Effector memory CD4-positive, alpha-beta T cell (primary cell): Measurements from ENCODE around the gene EIPR1.
"Not testable (repeated sequence)": the region's sequence is repeated elsewhere in the genome, so short reads cannot be mapped to it uniquely, and the experiment has no call there.

ENCODE experiments used
- DNase-seq, 3 donors: peaks; one replicate each; pipeline ENCODE4 v3.0.0-alpha.2; 2020
- H3K27ac ChIP-seq: 2 replicates; pipeline ENCODE4 v1.7.0; 2013; ENCODE audit warnings: mild to moderate bottlenecking, low read length, moderate library complexity; ENCODE audit not compliant: insufficient read depth, poor library complexity, severe bottlenecking
- H3K27me3 ChIP-seq: replicated peaks from 2 replicates; pipeline ENCODE4 v1.7.0; 2013; ENCODE audit warnings: mild to moderate bottlenecking, low read length; ENCODE audit not compliant: insufficient read depth, control insufficient read depth, poor library complexity, severe bottlenecking
- H3K36me3 ChIP-seq: 2 replicates; pipeline ENCODE4 v1.7.0; 2013; ENCODE audit warnings: mild to moderate bottlenecking, low read length, moderate library complexity; ENCODE audit not compliant: control insufficient read depth, insufficient read depth
- H3K4me1 ChIP-seq: 2 replicates; pipeline ENCODE4 v1.7.0; 2013; ENCODE audit warnings: low read length, mild to moderate bottlenecking; ENCODE audit not compliant: control insufficient read depth, insufficient read depth, poor library complexity, severe bottlenecking
- H3K4me3 ChIP-seq: 2 replicates; pipeline ENCODE4 v1.7.0; 2013; ENCODE audit warnings: low read length, low read depth, mild to moderate bottlenecking; ENCODE audit not compliant: insufficient read depth, poor library complexity, severe bottlenecking
- H3K9me3 ChIP-seq: 2 replicates; pipeline ENCODE4 v1.7.0; 2013; ENCODE audit warnings: mild to moderate bottlenecking, low read length, moderate library complexity; ENCODE audit not compliant: control insufficient read depth

The EIPR1 gene

GRCh38 chr2:3208179-3208578, 169.4 kb downstream of the EIPR1 start:
- H3K27me3 ChIP-seq = no peaks in the 10 kb centered on the region
- no peak overlapping the region for H3K4me3 ChIP-seq
- no peaks in the 10 kb centered on the region for H3K9me3 ChIP-seq
- no peaks in the 10 kb centered on the region for H3K4me1 ChIP-seq
- DNase-seq = no peak
- no peak overlapping the region for H3K27ac ChIP-seq
- H3K36me3 ChIP-seq = peaks cover 7% of the 10 kb centered on the region

- Histone ChIP-seq H3K27ac (no peak overlapping the region), H3K36me3 (peaks cover 7% of the 10 kb centered on the region), H3K9me3 (no peaks in the 10 kb centered on the region), H3K4me3 (no peak overlapping the region), H3K4me1 (no peaks in the 10 kb centered on the region), H3K27me3 (no peaks in the 10 kb centered on the region)
- DNase-seq = no peak
These were observed 170.5 kb downstream of the EIPR1 start for GRCh38 chr2:3207091-3207491.

DNA sequence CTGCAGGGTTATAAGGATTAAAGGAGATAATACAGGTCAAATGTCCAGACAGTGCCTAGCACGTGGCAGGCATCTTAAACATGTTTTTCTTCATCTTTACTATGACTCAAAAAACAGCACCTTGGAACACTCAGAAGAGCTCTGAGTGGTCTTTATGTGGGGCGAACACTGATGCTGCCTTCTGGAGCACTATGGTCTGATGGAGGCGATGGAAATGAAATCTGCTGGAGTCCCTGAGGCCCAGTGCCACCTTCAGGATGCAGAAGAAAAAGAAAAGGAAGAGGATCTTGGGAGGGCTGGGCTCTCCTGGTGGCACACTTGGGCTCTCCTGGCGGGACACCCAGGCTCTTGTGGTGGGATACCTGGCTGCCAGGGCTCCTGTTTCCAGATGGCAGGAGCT, 171.8 kb downstream of the EIPR1 start:
- H3K27me3 ChIP-seq = no peaks in the 10 kb centered on the region
- no peaks in the 10 kb centered on the region for H3K4me1 ChIP-seq
- H3K9me3 ChIP-seq = no peaks in the 10 kb centered on the region
- peaks cover 4% of the 10 kb centered on the region for H3K36me3 ChIP-seq
- H3K27ac ChIP-seq = no peak overlapping the region
- DNase-seq = no peak
- no peak overlapping the region for H3K4me3 ChIP-seq

DNA sequence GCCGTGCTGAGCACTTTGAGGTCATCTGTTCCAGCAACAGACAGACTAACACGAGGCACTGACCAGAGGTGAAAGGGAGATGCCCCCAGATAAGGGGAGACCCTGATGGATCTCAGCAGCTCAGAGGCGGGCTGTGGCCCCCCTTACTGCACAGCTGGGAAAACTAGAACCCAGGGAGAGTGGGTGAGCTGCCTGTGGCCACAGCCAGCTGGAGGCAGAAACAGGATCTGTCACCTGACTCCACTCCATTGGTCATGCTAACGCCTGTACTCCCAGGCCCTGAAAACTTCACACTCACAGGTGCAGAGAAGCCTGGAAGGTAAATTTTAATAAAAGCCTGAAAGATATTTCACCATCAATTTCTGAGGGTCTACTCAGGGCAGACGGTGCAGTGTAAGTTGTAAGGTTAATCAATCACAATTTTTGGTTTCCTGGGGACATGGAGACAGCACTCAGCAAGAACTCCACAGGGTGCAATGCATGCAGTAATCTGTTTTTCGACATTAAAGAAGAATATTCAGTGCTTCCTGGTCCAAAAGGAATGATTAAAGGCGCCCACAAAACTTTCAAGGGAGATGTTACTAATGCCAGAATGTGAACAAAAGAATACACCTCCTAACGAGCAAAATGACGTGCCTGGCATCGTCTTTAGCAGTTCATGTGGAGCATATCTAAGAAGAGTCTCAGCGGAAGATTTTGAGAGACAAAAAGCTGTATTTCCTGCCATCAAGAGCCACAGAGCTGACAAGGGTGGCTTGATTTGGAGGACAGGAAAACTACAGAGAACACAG, 173.4 kb downstream of the EIPR1 start:
- Histone ChIP-seq H3K4me3 (no peak overlapping the region), H3K9me3 (no peaks in the 10 kb centered on the region), H3K27ac (no peak overlapping the region), H3K36me3 (peaks cover 4% of the 10 kb centered on the region), H3K27me3 (no peaks in the 10 kb centered on the region), H3K4me1 (no peaks in the 10 kb centered on the region)
- DNase-seq = no peak

GRCh38 chr2:3203497-3204019, 174.1 kb downstream of the EIPR1 start:
- no peaks in the 10 kb centered on the region for H3K27me3 ChIP-seq
- no peaks in the 10 kb centered on the region for H3K9me3 ChIP-seq
- no peaks in the 10 kb centered on the region for H3K4me1 ChIP-seq
- H3K36me3 ChIP-seq = peaks cover 4% of the 10 kb centered on the region
- no peak overlapping the region for H3K27ac ChIP-seq
- H3K4me3 ChIP-seq = no peak overlapping the region
- DNase-seq = no peak

DNA sequence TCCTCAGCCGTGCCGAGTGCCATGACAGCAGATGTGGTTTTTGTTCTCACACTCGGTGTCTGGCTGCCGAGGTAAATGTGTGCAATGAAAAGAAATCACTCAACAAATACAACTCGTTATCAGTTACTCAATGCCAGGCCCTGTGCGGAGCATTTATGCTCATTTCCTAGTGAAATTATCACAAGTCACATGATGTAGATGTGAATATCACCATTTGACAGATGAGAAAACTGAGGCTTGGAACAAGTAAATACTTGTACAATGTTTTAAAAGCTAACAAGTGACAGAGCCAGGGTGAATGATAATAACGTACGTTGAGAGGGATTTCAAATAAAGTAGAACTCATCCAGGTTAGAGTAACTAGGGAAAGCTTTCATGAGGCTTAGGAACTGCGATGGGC, 174.7 kb downstream of the EIPR1 start:
- H3K27ac ChIP-seq = no peak overlapping the region
- H3K4me1 ChIP-seq = no peaks in the 10 kb centered on the region
- no peak overlapping the region for H3K4me3 ChIP-seq
- no peaks in the 10 kb centered on the region for H3K27me3 ChIP-seq
- H3K9me3 ChIP-seq = no peaks in the 10 kb centered on the region
- H3K36me3 ChIP-seq = no peaks in the 10 kb centered on the region
- no peak for DNase-seq

GRCh38 chr2:3201281-3201680, 176.3 kb downstream of the EIPR1 start:
- no peak overlapping the region for H3K27ac ChIP-seq
- H3K4me3 ChIP-seq = no peak overlapping the region
- H3K4me1 ChIP-seq = no peaks in the 10 kb centered on the region
- no peaks in the 10 kb centered on the region for H3K9me3 ChIP-seq
- peaks cover 5% of the 10 kb centered on the region for H3K36me3 ChIP-seq
- no peak for DNase-seq
- no peaks in the 10 kb centered on the region for H3K27me3 ChIP-seq

- peaks cover 6% of the 10 kb centered on the region for H3K36me3 ChIP-seq
- no peak for DNase-seq
- H3K27me3 ChIP-seq = no peaks in the 10 kb centered on the region
- no peak overlapping the region for H3K4me3 ChIP-seq
- H3K27ac ChIP-seq = no peak overlapping the region
- H3K9me3 ChIP-seq = no peaks in the 10 kb centered on the region
- H3K4me1 ChIP-seq = no peaks in the 10 kb centered on the region
These were observed 177.1 kb downstream of the EIPR1 start for GRCh38 chr2:3200420-3200939.

- Histone ChIP-seq H3K9me3 (no peaks in the 10 kb centered on the region), H3K4me1 (no peaks in the 10 kb centered on the region), H3K36me3 (peaks cover 6% of the 10 kb centered on the region), H3K27ac (no peak overlapping the region), H3K4me3 (no peak overlapping the region), H3K27me3 (no peaks in the 10 kb centered on the region)
- DNase-seq = no peak
These were observed 177.8 kb downstream of the EIPR1 start for GRCh38 chr2:3199627-3200345.

DNA sequence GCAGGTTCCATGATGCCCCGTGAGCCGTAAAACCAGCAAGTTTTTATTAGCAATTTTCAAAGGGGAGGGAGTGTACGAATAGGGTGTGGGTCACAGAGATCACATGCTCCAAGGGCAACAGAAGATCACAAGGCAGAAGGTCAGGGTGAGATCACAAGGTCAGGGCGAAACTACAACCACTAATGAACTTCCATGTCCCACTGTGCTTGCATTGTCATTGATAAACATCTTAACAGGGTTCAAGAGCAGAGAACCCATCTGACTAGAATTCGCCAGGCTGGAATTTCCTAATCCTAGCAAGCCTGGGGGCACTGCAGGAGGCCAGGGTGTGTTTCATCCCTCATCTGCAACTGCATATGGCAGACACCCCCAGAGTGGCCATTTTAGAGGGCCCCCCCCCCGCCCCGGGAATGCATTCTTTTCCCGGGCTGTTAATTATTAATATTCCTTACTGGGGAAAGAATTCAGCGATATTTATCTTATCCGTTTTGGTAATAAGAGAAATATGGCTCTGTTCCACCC, 178.9 kb downstream of the EIPR1 start:
- not testable (repeated sequence) for H3K4me3 ChIP-seq, H3K36me3 ChIP-seq, H3K9me3 ChIP-seq, H3K4me1 ChIP-seq, H3K27ac ChIP-seq, DNase-seq, H3K27me3 ChIP-seq
